ENCODE results near the gene RAB11FIP3.
A peak's percentile ranks its signal among the peaks of the same experiment; 100 is the strongest.
"Not testable (repeated sequence)": the region's sequence is repeated elsewhere in the genome, so short reads cannot be mapped to it uniquely, and the experiment has no call there.

RAB11FIP3 gene

DNA sequence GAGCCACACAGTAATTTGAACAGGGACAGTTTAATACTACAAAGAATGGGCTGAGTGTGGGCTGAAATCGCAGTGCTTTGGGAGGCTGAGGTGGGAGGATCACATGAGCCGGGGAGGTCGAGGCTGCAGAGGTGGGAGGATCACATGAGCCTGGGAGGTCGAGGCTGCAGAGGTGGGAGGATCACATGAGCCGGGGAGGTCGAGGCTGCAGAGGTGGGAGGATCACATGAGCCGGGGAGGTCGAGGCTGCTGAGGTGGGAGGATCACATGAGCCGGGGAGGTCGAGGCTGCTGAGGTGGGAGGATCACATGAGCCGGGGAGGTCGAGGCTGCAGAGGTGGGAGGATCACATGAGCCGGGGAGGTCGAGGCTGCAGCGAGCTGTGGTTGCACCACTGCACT, 69.2 kb downstream of the RAB11FIP3 start:
- DNase-seq (ENCODE audit: low spot score), result not testable (repeated sequence)

DNA sequence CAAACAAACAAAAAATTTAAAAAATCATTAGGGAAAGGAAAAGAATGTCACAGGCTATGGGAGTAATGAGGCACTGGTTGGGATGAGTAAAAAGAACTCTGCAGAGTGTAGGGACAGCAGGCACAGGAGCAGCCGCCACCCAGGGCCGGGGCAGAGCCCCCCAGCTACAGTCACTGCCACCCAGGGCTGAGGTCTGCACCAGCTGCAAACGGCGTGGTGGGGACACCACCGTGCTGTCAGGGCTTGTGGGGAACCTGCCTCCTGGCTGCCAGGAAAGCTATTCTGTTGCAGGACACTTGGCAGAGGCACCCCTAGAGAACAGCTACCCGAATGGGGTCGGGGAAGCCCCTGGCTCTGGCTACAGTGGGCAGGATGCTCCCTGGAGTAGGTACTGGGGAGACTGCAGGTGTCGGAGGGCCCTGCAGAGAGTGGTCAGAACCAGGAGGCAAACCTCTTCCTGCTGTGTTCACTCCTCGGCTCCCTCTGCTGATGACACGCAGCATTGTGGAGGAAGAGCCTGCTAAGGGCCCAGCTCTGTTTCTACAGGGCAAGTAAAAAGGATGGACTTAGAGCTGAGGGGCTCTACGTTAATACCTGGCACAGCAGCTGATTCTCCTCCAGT, 69.8 kb downstream of the RAB11FIP3 start:
- peak; percentile 51 for DNase-seq (ENCODE audit: low spot score)

DNA sequence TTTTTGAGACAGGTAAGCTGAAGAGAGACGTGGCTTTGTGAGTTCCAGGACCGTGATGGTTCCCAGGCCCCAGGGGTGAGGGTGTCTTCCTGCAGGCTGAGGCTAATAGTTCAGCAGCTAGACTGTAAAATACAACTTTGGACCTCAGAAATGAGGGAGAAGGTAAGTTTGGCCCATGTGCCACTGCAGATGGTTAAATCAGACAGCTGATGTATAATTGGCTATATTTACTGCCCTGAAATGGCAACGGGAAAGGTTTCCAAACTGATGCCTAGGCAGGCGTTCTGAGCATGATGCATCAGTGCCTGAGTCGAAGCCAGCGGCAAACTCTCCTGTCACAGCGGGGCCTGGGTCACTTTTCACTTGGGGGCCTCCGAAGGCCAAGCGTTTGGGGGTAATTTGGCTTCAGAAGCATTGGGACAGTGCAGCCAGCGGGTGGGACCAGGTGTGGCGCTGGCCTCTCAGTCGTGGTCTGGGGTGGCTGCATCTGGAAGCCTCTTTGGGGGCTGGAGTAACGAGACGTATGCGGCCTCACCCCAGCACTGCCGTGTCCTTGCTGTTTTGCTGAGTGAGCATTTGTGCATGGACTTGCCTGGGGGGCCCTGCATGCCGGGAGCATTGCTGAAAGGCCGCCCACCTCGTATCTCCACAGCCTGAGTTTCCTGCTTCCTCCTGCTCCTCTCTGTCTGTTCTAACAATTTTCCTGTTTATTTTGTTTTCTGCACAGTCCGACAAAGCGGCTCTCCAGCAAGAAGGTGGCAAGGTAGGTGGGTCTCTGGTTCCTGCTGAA, 70.8 kb downstream of the RAB11FIP3 start:
- no peak for DNase-seq (ENCODE audit: low spot score)

DNA sequence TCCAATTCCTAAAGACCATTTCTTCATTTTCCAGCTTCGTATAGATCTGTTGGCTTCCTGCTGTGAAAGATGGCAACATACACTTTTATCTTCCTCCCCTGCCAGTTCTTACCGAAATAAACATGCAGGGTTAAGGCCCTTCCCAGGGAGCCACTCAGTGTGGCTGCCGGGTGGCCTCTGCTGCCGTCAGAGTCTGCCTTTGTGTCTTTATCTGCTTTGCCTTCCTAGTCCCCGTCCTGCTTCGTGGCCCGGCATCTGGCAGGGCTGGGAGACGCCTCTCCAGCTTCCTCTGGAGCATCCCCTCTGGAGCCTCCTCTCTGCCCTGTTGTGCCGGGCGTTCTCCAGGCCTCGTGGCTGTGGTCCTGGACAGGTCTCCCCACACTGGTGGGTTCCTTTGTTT, 71.8 kb downstream of the RAB11FIP3 start:
- DNase-seq (ENCODE audit: low spot score), result no peak

GRCh38 chr16:499924-500323, 74.5 kb downstream of the RAB11FIP3 start:
- no peak for DNase-seq (ENCODE audit: low spot score)

- DNase-seq (ENCODE audit: low spot score), result no peak
These were observed 75.3 kb downstream of the RAB11FIP3 start for GRCh38 chr16:500709-501108.

DNA sequence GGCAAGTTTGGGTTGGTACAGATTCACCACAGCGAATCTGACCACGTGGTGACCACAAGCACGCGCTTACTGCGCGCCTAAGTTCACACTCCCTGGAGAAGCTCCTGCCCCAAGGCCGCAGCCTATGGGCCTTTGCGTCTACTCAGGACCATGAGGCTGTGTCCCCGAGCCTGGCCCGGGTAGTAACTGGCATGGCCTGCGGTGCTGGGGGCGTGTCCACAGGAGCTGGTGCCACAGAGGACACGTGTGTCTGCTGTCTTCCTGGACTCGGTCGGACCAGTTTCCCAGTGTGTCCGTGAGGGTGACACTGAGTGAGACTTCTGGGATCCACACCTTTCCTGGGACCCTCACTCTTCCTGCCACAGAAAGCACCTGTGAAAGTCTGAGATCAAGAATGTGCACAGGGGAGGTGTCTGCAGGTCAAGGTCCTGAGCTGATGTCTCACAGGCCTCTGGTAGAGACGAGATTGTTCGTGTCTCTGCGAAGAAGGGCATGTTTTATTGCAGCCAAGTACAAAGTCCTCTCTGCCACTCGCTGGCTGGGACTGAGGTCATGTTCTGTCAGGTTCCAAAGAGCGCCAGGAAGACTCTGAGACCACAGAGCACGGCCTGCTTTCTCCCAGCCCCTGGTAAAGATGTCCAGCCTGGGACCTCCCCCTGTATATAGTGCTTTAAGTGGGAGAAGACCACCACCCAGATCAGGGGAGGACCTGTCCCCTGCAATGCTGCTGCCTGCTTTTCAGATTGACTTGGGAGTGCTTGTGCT, 76.9 kb downstream of the RAB11FIP3 start:
- no peak for DNase-seq (ENCODE audit: low spot score)

- DNase-seq (ENCODE audit: low spot score), result no peak
These were observed 78.0 kb downstream of the RAB11FIP3 start for GRCh38 chr16:503150-504071.

- no peak for DNase-seq (ENCODE audit: low spot score)
These were observed 80.2 kb downstream of the RAB11FIP3 start for GRCh38 chr16:505479-506245.

GRCh38 chr16:506246-506546, 80.7 kb downstream of the RAB11FIP3 start:
- DNase-seq (ENCODE audit: low spot score), result no peak

DNA sequence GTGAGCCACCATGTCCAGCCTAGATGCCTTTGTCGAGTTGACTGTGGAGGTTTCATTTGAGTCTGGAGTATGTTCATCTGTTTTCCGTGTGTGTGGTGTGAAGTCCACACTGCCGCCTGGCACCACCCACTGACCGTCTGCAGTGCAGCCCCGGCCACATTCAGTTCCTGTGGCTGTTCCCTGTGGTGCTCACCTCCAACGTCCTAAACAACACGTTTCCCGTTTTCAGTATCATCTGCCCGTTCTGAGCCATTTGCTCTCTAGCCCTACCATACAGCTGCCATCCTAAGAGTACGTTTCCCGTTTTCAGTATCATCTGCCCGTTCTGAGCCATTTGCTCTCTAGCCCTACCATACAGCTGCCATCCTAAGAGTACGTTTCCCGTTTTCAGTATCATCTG, 82.1 kb downstream of the RAB11FIP3 start:
- DNase-seq (ENCODE audit: low spot score), result not testable (repeated sequence)

DNA sequence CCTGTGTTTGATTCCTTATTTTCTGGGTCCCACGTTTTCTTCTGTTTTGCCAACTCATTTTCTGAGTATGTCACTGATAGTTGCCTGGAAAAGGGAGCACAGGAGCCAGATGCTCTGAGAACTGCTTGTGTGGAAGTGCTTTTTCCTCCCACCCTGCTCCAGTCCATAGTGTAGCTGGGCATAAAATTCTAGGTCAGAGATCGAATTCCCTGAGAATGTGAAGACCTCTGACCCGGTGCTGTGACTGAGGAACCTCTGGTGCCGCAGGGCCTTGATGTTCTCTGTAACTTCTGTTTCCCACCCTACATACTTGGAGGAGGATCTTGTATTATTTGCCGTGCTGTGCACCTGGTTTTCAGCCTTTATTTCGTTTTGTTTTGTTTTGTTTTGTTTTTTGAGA, 82.5 kb downstream of the RAB11FIP3 start:
- DNase-seq (ENCODE audit: low spot score), result no peak

- peak; percentile 32 for DNase-seq (ENCODE audit: low spot score)
These were observed 83.7 kb downstream of the RAB11FIP3 start for GRCh38 chr16:508884-509736.

- no peak for DNase-seq (ENCODE audit: low spot score)
These were observed 84.8 kb downstream of the RAB11FIP3 start for GRCh38 chr16:510066-510825.

- DNase-seq (ENCODE audit: low spot score), result no peak
These were observed 87.4 kb downstream of the RAB11FIP3 start for GRCh38 chr16:512802-513201.

DNA sequence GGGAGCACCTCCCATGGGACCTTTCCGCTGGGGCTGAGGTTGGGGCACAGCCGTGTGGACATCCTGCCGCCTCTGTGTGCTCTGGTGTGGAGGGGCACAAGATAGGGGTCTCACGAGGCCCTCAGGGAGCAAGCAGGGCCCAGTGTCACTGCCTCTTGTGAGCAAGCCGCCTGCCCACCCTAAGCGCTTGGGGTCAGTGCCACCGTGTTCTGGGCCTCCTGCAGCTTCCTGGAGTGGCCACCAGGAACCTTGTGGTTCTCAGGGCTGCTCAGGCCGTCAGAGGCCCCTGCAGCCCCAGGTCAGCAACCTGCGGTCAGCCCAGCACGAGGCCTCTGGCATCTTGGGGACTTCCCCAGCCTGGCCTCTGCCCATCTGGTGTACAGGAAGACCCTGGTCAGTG, 88.5 kb downstream of the RAB11FIP3 start:
- DNase-seq (ENCODE audit: low spot score), result no peak

DNA sequence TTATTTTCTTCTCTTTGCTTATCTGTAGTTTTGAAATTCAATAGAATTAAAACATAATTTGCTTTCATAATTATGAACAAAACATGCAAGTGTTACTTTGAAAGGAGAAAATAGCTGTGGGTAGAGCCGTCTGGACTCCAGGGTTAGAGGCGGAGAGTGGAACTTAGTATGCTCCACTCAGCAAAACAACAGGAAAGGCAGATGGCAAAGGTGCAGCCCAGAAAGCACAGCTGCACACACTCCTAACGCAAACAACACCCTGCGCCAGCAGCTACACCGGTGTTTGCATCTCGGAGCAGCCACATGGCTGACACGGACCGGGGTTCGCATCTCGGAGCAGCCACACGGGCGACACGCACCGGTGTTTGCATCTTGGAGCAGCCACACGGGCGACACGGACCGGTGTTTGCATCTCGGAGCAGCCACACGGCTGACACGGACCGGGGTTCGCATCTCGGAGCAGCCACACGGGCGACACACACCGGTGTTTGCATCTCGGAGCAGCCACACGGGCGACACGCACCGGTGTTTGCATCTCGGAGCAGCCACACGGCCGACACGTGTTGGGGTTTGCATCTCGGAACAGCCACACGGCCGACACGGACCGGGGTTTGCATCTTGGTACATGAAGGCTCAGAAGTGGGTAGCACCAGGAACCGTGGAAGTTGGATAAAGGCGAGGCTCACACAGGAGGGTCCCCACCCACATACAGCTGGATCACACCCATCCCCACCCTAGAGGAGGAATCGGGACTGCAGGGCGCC, 89.9 kb downstream of the RAB11FIP3 start:
- no peak for DNase-seq (ENCODE audit: low spot score)

- DNase-seq (ENCODE audit: low spot score), result no peak
These were observed 90.4 kb downstream of the RAB11FIP3 start for GRCh38 chr16:515939-516226.

- DNase-seq (ENCODE audit: low spot score), result no peak
These were observed 90.9 kb downstream of the RAB11FIP3 start for GRCh38 chr16:516301-516700.

All from kidney capillary endothelial cell (primary cell).